Stimulated activated CD4-positive, alpha-beta T cell treated with anti-CD3 and anti-CD28 coated beads, Interleukin-1b, Interleukin-23, amount 100 ng/mL, for 4 hours (primary cell): ENCODE results near the gene TEKT5.
A peak's percentile ranks its signal among the peaks of the same experiment; 100 is the strongest.
"Not testable (repeated sequence)": the region's sequence is repeated elsewhere in the genome, so short reads cannot be mapped to it uniquely, and the experiment has no call there.

Experiments used
- DNase-seq, 2 donors: peaks; one replicate each; pipeline ENCODE4 v3.0.0-alpha.2; 2020; ENCODE audit warnings: low read depth in 2 of 2

Gene TEKT5

GRCh38 chr16:10633429-10633828 lies 61.3 kb downstream of the TEKT5 start:
- not testable (repeated sequence) for DNase-seq

DNA sequence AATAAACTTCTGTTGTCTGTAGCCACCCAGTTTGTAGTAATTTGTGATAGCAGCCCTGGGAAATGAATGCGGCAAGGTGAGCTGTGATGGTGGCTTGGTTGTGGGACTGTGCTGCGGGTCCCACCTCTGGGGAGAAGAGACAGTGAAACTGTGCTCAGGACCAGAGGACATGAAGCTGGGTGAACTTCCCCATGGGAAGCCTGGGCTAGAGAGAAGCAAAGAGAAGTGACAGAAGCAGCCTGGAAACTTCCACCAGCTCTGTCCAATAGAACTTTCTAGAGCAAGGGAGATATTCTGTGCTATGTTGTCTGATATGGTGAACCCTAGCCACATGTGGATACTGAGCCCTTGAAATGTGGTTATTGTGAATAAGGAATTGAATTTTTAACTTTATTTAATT lies 62.8 kb downstream of the TEKT5 start:
- no peak for DNase-seq

GRCh38 chr16:10629592-10629963 lies 65.2 kb downstream of the TEKT5 start:
- no peak for DNase-seq

DNA sequence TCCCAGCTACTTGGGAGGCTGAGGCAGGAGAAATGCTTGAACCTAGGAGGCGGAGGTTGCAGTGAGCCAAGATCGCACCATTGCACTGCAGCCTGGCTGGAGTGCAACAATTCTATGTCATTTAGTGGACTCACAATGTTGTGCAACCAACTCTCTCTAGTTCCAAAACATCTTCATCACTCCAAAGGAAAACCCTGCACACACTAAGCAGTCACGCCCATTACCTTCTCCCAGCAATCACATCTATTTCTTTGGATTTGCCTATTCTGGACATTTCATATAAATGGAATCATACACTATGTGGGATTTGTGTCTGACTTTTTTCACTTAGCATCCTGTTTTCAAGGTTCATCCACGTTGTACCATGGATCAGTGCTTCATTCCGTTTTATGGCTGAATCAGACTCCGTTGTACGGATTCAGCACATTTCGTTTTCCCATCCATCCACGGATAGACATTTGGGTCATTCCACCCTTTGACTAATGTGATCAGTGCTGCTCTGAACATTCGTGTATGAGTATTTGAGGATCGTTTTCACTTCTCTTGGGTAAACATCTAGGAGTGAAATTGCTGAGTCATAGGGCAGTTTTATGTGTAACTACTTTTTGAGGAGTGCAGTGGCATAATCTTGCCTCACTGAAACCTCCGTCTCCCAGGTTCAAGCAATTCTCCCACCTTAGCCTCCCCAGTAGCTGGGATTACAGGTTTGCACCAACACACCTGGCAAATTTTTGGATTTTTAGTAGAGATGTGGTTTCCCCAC lies 69.0 kb downstream of the TEKT5 start:
- DNase-seq: no peak

DNA sequence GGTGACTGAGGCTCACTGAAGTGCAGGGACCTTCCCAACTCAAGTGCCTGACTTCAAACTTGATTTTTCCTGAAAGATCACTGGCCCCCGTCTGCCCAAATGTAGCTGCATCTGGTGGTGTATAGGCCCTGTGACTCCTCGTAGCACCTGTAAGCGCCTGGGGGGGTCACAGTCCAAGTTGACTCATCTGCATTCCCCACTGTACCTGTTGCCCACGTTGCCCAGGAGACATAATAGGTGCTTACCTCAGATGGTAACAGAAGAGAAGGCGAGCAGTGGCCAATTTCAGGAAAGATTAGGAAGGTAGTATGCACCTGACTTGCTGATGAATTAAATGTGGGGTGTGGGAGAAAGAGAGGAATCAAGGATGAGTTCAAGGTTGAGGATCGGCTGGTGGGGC lies 70.2 kb downstream of the TEKT5 start:
- no peak for DNase-seq

GRCh38 chr16:10623059-10623458 lies 71.7 kb downstream of the TEKT5 start:
- DNase-seq: no peak

DNA sequence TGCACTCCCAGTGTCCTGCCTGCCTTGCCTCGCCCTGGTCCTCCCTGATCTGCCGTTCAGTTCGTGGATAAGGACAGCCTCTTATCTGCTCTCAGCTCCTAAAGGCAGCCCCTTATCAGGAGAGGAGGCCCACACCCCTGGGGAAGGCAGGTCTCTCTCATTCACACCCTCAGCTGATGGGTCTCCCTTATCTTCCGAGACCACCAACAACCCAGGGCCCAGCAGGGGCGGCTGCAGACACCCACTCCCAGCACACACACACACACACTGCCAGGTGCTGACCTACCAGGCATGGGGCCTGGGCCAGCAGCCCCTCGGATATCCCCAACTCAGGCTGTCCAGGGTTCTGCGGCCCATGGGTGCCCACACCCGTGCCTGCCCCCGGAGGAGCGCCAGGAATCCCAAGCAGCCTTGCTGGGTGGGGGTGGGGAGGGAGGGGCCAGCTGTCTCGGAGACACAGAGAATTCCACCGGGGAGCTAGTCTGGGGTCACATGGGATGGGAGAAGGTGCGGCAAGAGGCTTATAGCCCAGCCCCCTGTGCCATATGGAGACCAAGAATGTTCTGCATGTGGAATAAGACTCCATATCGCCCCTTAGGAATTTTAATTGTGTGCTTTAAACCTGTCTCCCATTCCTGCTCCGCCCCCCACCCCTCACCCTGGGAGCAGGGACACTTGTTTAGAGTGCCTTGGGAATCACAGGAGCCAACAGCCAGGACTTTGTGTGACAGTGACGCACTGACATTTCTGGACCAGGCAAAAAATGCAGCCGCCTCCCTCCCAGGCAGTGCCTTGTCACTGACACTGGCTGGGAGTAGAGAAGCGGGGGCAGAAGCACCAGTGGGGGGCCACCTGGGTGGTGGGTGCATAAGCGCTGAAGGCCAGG lies 72.5 kb downstream of the TEKT5 start:
- DNase-seq: no peak

GRCh38 chr16:10621216-10621949 lies 73.3 kb downstream of the TEKT5 start:
- not testable (repeated sequence) for DNase-seq

DNA sequence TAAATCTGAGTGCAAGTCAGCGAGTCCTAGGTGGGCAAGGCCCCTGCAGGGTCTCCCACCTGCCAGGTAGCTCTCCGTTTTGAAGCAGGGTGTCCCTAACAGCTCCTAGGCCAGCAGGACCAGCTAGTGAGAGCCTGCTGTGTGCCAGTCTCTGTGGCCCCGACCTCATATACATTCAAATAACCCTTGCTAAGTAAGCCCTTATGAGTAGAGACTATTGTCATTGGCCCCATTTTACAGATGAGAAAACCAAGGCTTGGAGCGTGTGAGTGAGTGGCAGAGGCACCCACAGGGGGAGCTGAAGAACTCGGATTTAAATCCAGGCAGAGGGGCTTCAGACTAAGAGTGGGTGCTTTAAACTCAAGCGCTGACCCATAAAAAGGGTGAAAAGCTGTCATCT lies 74.6 kb downstream of the TEKT5 start:
- no peak for DNase-seq

DNA sequence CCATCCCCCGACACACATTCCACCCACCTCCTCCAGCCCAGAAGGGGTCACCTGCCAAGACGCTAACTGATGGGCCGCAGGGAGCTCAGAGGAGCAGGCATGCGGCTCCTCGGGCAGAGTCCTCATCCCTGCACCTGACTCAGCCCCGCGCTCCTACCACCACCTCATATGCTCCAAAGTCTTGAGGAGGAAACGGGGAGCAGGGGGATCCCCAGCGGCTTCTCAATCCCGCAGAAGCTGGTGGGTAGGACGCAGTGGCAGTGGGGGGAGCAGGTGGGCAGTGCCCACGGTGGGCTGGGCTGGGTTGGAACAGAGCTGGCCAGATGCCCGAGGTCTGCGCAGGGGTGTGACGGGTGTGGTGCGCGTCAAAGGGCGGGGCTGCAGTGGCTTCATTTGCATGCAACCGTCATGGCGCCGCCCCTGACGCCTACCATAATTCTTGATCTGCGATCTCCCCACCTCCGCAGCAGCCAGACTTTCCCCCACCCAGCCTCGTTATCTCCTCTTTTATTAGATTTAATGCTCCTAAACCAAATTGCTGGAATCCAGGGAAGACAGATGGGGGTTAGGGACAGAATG lies 75.4 kb downstream of the TEKT5 start:
- DNase-seq: peak in 1 of 2 donors; percentile 2

DNA sequence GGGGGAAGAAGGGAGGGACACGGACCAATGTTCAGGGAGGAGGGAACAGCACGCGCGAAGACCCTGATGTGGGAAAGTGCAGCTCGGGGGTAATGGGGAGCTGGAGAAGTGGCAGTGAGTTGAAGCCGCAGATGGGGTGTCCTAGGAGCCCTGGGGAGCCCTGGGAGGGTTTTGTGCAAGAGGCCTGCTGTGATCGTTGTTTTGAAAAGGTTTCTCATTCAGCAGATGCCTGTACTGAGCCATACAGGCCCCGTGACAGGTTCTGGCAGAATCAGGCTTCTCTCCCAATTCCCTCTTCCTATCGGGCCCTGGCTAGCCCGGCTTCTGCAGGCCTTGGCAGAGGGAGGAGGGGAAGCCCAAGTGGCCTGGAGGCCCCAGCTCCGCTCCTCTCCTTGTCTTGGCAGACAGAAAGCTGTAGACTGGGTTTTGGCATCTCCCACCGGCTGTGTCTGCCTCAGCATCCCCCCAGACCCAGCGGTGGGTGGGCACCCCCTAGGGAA lies 76.0 kb downstream of the TEKT5 start:
- no peak for DNase-seq

GRCh38 chr16:10617662-10618420 lies 76.9 kb downstream of the TEKT5 start:
- DNase-seq: no peak

DNA sequence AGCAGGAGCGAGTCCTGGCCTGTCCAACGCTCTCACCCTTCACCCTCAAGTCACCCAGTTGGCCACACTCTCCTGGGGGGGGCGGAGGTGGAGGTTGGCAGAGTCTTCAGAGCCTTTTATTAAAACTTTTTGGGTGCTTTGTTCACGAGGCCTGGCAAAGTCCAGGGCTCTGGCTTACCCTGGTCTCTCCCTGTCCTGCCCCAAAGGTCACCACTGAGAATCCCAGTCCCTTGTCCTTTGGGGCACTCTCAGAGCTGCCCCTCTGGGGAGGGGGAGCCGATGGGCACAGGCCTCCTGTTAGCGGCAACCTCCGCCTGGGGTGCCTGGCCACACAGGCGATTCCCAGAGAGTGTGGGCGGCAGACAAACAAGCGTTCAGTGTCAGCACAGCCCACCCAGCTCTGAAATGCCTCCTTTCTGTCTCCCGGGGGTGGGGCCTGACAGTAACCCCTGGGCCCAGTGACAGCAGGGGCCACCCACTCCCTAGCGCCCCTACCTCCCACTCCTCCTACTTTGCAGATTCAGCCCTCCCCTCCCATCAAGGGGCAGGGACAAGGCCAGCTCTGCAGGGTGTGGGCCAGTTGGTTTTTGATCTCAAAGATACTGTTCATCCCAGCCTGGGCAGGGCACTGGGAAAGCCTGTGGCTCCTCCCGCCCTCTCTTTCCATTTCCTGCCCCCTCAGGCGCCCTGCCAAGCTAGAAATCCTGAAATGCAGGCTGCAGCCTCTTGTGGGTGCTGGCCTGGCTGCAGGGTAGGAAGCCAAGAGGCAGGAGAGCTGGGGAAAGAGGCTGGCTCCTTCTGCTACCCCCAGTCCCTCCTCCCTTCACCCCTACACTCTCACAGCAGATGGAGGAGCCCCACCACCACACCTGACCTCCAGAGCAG lies 77.7 kb downstream of the TEKT5 start:
- DNase-seq: no peak

GRCh38 chr16:10616419-10616755 lies 78.3 kb downstream of the TEKT5 start:
- no peak for DNase-seq

- no peak for DNase-seq
Observed at GRCh38 chr16:10614685-10615084, 80.0 kb downstream of the TEKT5 start.

GRCh38 chr16:10613785-10614485 lies 80.8 kb downstream of the TEKT5 start:
- DNase-seq: no peak

GRCh38 chr16:10612649-10613179 lies 82.0 kb downstream of the TEKT5 start:
- DNase-seq: no peak

- DNase-seq: no peak
Observed at GRCh38 chr16:10611825-10612342, 82.8 kb downstream of the TEKT5 start.
